HepG2 (cell line): ENCODE measurements around the gene BMAL1. TPM values are rescaled to one million over a fixed set of nuclear protein-coding genes. Genes with fewer than 3 reads are reported as not detected.
A peak's percentile ranks its signal among the peaks of the same experiment; 100 is the strongest.

Experiments
- AHDC1 ChIP-seq: sonication (generic); formaldehyde crosslinking; IDR thresholded peaks from 2 replicates; pipeline ENCODE4 v1.5.1; 2020; ENCODE audit warnings: mild to moderate bottlenecking, missing genetic modification reagents, borderline replicate concordance
- CEBPB ChIP-seq: IDR thresholded peaks from 2 replicates; pipeline ENCODE4 v1.6.1; 2011; ENCODE audit warnings: low read depth, low read length, improper control_type of control experiment, borderline replicate concordance
- CEBPG ChIP-seq: IDR thresholded peaks from 2 replicates; pipeline ENCODE4 v1.6.1; 2016
- EP300 ChIP-seq, 3 experiments: sonication (generic) in 1 of 3; formaldehyde crosslinking in 1 of 3; IDR thresholded peaks; 2 replicates each; pipeline versions ENCODE4 v1.5.1 to v1.6.1; 2011 to 2020; ENCODE audit warnings: low read depth in 2 of 3, low read length in 2 of 3, borderline replicate concordance in 1 of 3, improper control_type of control experiment in 1 of 3, mild to moderate bottlenecking in 1 of 3, missing genetic modification reagents in 1 of 3, moderate library complexity in 1 of 3
- ETV5 ChIP-seq: IDR thresholded peaks from 2 replicates; pipeline ENCODE4 v1.6.1; 2018; ENCODE audit warnings: missing biosample characterization, missing genetic modification reagents, inconsistent platforms, borderline replicate concordance
- FOXO1 ChIP-seq: sonication (generic); formaldehyde crosslinking; IDR thresholded peaks from 2 replicates; pipeline ENCODE4 v1.4.0; 2020; ENCODE audit warnings: missing genetic modification reagents
- GATAD1 ChIP-seq: IDR thresholded peaks from 2 replicates; pipeline ENCODE4 v1.6.1; 2016; ENCODE audit warnings: missing genetic modification reagents, missing compliant biosample characterization
- GATAD2A ChIP-seq: IDR thresholded peaks from 2 replicates; pipeline ENCODE4 v1.6.1; 2016
- GLI4 ChIP-seq: sonication (generic); formaldehyde crosslinking; IDR thresholded peaks from 2 replicates; pipeline ENCODE4 v1.5.1; 2020; ENCODE audit warnings: missing genetic modification reagents, mild to moderate bottlenecking, moderate library complexity, borderline replicate concordance
- HMG20A ChIP-seq: IDR thresholded peaks from 2 replicates; pipeline ENCODE4 v1.6.1; 2016; ENCODE audit warnings: borderline replicate concordance
- NFE2 ChIP-seq: sonication (generic); formaldehyde crosslinking; IDR thresholded peaks from 2 replicates; pipeline ENCODE4 v1.4.0; 2020; ENCODE audit warnings: missing genetic modification reagents
- PHF8 ChIP-seq: sonication (generic); formaldehyde crosslinking; IDR thresholded peaks from 2 replicates; pipeline ENCODE4 v1.5.0; 2020; ENCODE audit warnings: missing genetic modification reagents
- RARA ChIP-seq: IDR thresholded peaks from 2 replicates; pipeline ENCODE4 v1.6.1; 2016; ENCODE audit warnings: missing genetic modification reagents, missing compliant biosample characterization
- SALL1 ChIP-seq: sonication (generic); formaldehyde crosslinking; IDR thresholded peaks from 2 replicates; pipeline ENCODE4 v1.8.0; 2022; ENCODE audit warnings: mild to moderate bottlenecking, missing genetic modification reagents
- SAP130 ChIP-seq: IDR thresholded peaks from 2 replicates; pipeline ENCODE4 v1.6.1; 2016; ENCODE audit warnings: low read depth
- ZNF12 ChIP-seq: sonication (generic); formaldehyde crosslinking; IDR thresholded peaks from 2 replicates; pipeline ENCODE4 v1.5.0; 2020; ENCODE audit warnings: missing genetic modification reagents
- ZNF331 ChIP-seq: sonication (generic); formaldehyde crosslinking; IDR thresholded peaks from 2 replicates; pipeline ENCODE4 v1.4.0; 2020; ENCODE audit warnings: missing genetic modification reagents
- ZNF337 ChIP-seq: sonication (generic); formaldehyde crosslinking; IDR thresholded peaks from 2 replicates; pipeline ENCODE4 v1.5.1; 2020; ENCODE audit warnings: missing genetic modification reagents, low read depth, mild to moderate bottlenecking, borderline replicate concordance
- ZNF563 ChIP-seq: sonication (generic); formaldehyde crosslinking; IDR thresholded peaks from 2 replicates; pipeline ENCODE4 v1.8.0; 2022; ENCODE audit warnings: mild to moderate bottlenecking, moderate library complexity, missing genetic modification reagents
- ZNF646 ChIP-seq: sonication (generic); formaldehyde crosslinking; IDR thresholded peaks from 2 replicates; pipeline ENCODE4 v1.9.0; 2021; ENCODE audit warnings: mild to moderate bottlenecking, missing genetic modification reagents
- polyA plus RNA-seq, 8 experiments: library from polyadenylated mRNA; depleted of rRNA in 3 of 8; stranded (reverse) in 7 of 8; unstranded in 1 of 8; fragments of >200 nt; fragmentation: Illumina TruSeq in 4 of 8; extraction: Trizol in 4 of 8; gene quantifications; 2 replicates each; pipeline versions ENCODE4 v1.2.1 to v1.2.3, GENCODE V29; 2011 to 2016; ENCODE audit warnings: low read depth in 4 of 8, missing spikeins in 1 of 8, mixed read lengths in 1 of 8; ENCODE audit not compliant: insufficient read depth in 1 of 8
- total RNA-seq, 5 experiments: library from RNA; depleted of rRNA; stranded (reverse); fragments of >200 nt; fragmentation: Illumina TruSeq; extraction: Trizol; gene quantifications; 2 replicates each; pipeline ENCODE4 v1.2.3, GENCODE V29; 2016; ENCODE audit warnings: low read depth in 1 of 5

BMAL1 gene
- total and polyA plus RNA-seq, 2 of the 13 experiments (the other 11 are each of a cell fraction or from before 2014, with no cell fraction given), result 4.5 to 4.8 TPM

- TF ChIP-seq ZNF646 (CRISPR knock-in tag) (peak; percentile 74; the same call in 1 of the 2 replicates), FOXO1 (CRISPR knock-in tag) (peak; percentile 77; the same call in 1 of the 2 replicates), ZNF337 (CRISPR knock-in tag) (no peak), GATAD2A (CRISPR knock-in tag) (peak; percentile 36; the same call in 1 of the 2 replicates), AHDC1 (CRISPR knock-in tag) (peak; percentile 55; the same call in 1 of the 2 replicates), GLI4 (CRISPR knock-in tag) (no peak), ETV5 (CRISPR knock-in tag) (peak; percentile 60; the same call in 1 of the 2 replicates), HMG20A (peak; percentile 59; the same call in 1 of the 2 replicates), GATAD1 (0 out of 2 replicates have a peak, but pooled peaks have one; percentile 27), CEBPG (peak; percentile 84), ZNF12 (0 out of 2 replicates have a peak, but pooled peaks have one; percentile 62), CEBPB (peak; percentile 96), ZNF331 (CRISPR knock-in tag) (peak; percentile 73; the same call in 1 of the 2 replicates), RARA (CRISPR knock-in tag) (peak; percentile 44; the same call in 1 of the 2 replicates), ZNF563 (CRISPR knock-in tag) (peak; percentile 39; the same call in 1 of the 2 replicates), EP300 (IDR thresholded peaks at IDR 0.05; ENCODE audit: low read depth in 2 of 2, low read length in 2 of 2) (no peak), EP300 (CRISPR knock-in tag; IDR thresholded peaks at IDR 0.05; ENCODE audit: borderline replicate concordance) (no peak), PHF8 (CRISPR knock-in tag) (no peak), SAP130 (CRISPR knock-in tag) (peak; percentile 70), NFE2 (CRISPR knock-in tag) (no peak), SALL1 (peak; percentile 83)
Observed at GRCh38 chr11:13297917-13298356, 20.3 kb downstream of the BMAL1 start (continued).
